GM12874 (cell line): ENCODE results near the gene MUC12.

Experiments
- TF ChIP-seq, protein P1 (sequence below): IDR thresholded peaks from 2 replicates; pipeline ENCODE4 v1.5.1; 2011; ENCODE audit warnings: low read depth, mild to moderate bottlenecking, control low read depth, low read length, moderate library complexity; ENCODE audit not compliant: insufficient read depth

The MUC12 gene

DNA sequence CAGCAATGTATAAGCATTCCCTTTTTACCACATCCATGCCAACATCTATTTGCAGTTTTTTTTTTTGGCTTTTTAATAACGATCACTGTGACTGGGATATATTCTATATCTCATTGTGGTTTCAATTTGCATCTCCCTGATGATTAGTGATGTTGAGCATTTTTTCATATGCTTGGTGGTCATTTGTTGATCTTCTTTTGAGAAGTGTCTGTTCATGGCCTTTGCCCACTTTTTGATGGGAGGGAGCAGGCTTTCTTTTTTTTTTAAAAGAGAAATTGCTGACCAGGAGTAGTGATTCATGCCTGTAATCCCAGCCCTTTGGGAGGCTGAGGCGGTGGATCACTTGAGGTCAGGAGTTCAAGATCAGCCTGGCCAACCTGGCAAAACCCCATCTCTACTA, 54.5 kb downstream of the MUC12 start:
- TF ChIP-seq, protein P1, sequence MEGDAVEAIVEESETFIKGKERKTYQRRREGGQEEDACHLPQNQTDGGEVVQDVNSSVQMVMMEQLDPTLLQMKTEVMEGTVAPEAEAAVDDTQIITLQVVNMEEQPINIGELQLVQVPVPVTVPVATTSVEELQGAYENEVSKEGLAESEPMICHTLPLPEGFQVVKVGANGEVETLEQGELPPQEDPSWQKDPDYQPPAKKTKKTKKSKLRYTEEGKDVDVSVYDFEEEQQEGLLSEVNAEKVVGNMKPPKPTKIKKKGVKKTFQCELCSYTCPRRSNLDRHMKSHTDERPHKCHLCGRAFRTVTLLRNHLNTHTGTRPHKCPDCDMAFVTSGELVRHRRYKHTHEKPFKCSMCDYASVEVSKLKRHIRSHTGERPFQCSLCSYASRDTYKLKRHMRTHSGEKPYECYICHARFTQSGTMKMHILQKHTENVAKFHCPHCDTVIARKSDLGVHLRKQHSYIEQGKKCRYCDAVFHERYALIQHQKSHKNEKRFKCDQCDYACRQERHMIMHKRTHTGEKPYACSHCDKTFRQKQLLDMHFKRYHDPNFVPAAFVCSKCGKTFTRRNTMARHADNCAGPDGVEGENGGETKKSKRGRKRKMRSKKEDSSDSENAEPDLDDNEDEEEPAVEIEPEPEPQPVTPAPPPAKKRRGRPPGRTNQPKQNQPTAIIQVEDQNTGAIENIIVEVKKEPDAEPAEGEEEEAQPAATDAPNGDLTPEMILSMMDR: no peak

DNA sequence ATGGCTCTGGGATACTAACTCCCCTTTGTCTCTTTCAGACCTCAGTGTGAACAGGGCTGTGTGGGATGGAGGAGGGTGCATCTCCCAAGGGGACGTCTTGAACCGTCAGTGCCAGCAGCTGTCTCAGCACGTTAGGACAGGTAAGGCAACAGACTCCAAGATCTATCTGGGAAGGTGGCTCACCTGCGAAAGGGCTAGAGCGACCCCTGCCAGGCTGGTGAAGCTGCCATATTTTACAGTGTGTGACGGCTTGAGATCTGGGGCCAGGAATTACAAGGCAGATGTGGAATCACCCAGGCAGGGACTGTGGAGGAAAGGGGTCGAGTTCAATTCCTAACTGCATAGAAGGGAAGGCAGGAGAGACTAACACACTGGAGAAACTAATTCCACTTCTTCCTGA, 61.7 kb downstream of the MUC12 start:
- TF ChIP-seq, protein P1: 0 out of 2 replicates have a peak, but pooled peaks have one; percentile 17

- TF ChIP-seq, protein P1: no peak
Observed at GRCh38 chr7:101035941-101036340, 66.6 kb downstream of the MUC12 start.

DNA sequence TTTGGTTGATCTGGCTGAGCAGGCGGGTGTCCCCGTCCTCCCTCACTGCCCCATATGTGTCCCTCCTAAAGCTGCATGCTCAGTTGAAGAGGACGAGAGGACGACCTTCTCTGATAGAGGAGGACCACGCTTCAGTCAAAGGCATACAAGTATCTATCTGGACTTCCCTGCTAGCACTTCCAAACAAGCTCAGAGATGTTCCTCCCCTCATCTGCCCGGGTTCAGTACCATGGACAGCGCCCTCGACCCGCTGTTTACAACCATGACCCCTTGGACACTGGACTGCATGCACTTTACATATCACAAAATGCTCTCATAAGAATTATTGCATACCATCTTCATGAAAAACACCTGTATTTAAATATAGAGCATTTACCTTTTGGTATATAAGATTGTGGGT, 89.0 kb downstream of the MUC12 start:
- TF ChIP-seq, protein P1: no peak

DNA sequence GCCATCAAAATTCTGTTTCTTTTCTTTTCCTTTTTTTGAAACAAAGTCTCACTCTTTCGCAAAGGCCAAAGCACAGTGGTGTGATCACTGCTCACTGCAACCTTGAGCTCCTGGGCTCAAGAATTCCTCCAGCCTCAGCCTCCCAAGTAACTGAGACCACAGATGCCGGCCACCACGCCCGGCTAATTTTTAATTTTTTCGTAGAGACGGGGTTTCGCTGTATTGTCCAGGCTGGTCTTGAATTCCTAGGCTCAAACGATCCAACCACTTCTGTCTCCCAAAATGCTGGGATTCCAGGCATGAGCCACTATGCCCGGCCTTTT, 90.2 kb downstream of the MUC12 start:
- TF ChIP-seq, protein P1: no peak

DNA sequence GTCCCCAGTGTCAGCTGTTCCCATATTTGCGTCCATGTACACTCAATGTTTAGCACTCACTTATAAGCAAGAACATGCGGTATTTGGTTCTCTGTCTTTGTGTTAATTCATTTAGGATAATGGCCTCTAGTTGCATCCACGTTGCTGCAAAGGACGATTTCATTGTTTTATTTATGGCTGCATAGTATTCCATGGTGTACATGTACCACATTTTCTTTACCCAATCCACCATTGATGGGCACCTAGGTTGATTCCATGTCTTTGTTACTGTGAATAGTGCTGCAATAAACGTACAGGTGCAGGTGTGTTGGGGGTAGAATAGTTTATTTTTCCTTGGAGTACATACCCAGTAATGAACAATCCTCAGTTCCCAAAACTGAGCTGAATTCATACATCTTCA, 91.6 kb downstream of the MUC12 start:
- TF ChIP-seq, protein P1: no peak

DNA sequence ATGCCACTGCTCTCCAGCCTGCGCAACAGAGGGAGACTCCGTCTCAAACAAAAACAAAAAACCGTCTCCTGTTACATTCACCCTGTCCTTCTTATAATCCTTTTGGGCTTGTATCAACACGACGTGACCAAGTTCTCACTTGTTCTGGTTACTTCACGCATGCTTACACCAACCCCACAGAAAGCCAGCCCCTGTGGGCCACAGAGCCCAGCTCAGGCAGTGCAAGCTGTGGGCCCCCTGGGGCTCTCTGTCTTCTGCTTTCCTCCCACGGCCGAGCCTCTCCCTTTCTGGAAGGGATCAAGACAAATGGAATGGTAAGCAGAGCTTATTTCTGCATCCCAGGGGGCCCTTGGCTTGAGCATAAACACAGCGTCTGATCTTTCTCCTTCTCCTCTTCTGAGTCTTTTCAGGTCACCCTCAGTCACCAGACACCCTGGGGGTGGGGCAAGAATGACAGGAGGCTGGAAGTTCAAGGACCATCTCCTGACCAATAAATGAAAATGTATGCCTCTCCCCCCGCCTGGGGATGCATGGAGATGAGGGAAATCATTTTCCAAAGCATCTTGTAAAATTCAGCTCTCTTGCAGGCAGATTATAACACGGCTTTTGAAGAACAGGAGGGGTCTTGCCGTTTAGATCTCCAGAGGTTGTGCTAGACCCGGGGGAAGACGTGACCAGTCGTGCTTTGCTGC, 96.9 kb downstream of the MUC12 start:
- TF ChIP-seq, protein P1: no peak
